ENCODE data around the gene POMGNT1. TPM values are rescaled to one million over a fixed set of nuclear protein-coding genes. Genes with fewer than 3 reads are reported as not detected.

POMGNT1 gene
- polyA plus RNA-seq, 1 donor from 2014 or later, result 128 TPM

DNA sequence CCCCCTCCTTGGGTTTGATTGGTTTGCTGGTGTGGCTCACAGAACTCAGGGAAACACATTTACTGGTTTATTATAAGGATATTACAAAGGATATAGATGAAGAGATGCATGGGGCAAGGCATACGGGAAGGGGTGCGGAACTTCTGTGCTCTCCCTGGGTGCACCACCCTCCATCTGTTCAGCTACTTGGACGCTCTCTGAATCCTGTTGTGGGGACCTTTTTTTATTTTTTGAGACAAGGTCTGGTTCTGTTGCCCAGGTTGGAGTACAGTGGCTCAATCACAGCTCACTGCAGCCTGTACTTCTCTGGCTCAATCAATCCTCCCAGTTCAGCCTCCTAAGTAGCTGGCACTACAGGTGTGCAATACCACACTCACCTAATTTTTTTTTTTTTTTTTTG lies 12.3 kb upstream of the POMGNT1 start:
- no peak overlapping the region for H2AFZ ChIP-seq (ENCODE audit: low read depth, low read length)
- TF ChIP-seq TAF1 (IDR thresholded peaks at IDR 0.05; ENCODE audit: low read depth) (no peak), EP300 (conservative IDR thresholded peaks at IDR 0.05; ENCODE audit: poor library complexity, severe bottlenecking) (no peak), SMC3 (conservative IDR thresholded peaks at IDR 0.05; ENCODE audit: poor library complexity) (no peak), MXI1 (conservative IDR thresholded peaks at IDR 0.05; ENCODE audit: poor library complexity, severe bottlenecking) (no peak), RAD21 (conservative IDR thresholded peaks at IDR 0.05) (no peak), POLR2AphosphoS5 (IDR thresholded peaks at IDR 0.05) (no peak), EZH2 (IDR thresholded peaks at IDR 0.05; ENCODE audit: borderline replicate concordance, insufficient read depth, low read length, poor library complexity, severe bottlenecking) (no peak)
- TF ChIP-seq, protein P1, sequence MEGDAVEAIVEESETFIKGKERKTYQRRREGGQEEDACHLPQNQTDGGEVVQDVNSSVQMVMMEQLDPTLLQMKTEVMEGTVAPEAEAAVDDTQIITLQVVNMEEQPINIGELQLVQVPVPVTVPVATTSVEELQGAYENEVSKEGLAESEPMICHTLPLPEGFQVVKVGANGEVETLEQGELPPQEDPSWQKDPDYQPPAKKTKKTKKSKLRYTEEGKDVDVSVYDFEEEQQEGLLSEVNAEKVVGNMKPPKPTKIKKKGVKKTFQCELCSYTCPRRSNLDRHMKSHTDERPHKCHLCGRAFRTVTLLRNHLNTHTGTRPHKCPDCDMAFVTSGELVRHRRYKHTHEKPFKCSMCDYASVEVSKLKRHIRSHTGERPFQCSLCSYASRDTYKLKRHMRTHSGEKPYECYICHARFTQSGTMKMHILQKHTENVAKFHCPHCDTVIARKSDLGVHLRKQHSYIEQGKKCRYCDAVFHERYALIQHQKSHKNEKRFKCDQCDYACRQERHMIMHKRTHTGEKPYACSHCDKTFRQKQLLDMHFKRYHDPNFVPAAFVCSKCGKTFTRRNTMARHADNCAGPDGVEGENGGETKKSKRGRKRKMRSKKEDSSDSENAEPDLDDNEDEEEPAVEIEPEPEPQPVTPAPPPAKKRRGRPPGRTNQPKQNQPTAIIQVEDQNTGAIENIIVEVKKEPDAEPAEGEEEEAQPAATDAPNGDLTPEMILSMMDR (IDR thresholded peaks at IDR 0.05; ENCODE audit: poor library complexity, severe bottlenecking), result no peak
- TF ChIP-seq, protein P2, sequence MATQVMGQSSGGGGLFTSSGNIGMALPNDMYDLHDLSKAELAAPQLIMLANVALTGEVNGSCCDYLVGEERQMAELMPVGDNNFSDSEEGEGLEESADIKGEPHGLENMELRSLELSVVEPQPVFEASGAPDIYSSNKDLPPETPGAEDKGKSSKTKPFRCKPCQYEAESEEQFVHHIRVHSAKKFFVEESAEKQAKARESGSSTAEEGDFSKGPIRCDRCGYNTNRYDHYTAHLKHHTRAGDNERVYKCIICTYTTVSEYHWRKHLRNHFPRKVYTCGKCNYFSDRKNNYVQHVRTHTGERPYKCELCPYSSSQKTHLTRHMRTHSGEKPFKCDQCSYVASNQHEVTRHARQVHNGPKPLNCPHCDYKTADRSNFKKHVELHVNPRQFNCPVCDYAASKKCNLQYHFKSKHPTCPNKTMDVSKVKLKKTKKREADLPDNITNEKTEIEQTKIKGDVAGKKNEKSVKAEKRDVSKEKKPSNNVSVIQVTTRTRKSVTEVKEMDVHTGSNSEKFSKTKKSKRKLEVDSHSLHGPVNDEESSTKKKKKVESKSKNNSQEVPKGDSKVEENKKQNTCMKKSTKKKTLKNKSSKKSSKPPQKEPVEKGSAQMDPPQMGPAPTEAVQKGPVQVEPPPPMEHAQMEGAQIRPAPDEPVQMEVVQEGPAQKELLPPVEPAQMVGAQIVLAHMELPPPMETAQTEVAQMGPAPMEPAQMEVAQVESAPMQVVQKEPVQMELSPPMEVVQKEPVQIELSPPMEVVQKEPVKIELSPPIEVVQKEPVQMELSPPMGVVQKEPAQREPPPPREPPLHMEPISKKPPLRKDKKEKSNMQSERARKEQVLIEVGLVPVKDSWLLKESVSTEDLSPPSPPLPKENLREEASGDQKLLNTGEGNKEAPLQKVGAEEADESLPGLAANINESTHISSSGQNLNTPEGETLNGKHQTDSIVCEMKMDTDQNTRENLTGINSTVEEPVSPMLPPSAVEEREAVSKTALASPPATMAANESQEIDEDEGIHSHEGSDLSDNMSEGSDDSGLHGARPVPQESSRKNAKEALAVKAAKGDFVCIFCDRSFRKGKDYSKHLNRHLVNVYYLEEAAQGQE (IDR thresholded peaks at IDR 0.05; ENCODE audit: borderline replicate concordance), result no peak
- H3K79me2 ChIP-seq (replicated peaks; ENCODE audit: insufficient read depth, low read length), result no peaks in the 10 kb centered on the region
- H3K4me3 ChIP-seq (ENCODE audit: low read length), result no peak overlapping the region
- no peaks in the 10 kb centered on the region for H3K9me2 ChIP-seq (ENCODE audit: insufficient read depth, low read length)
- no peak overlapping the region for H3K27ac ChIP-seq (ENCODE audit: low read length)
- no peaks in the 10 kb centered on the region for H3K9me3 ChIP-seq (ENCODE audit: low read length)
- H3K36me3 ChIP-seq (ENCODE audit: insufficient read depth, low read length), result no peaks in the 10 kb centered on the region
- H4K20me1 ChIP-seq (ENCODE audit: insufficient read depth), result no peaks in the 10 kb centered on the region
- H3K4me2 ChIP-seq (ENCODE audit: low read length), result no peak overlapping the region
- no peak overlapping the region for H3K9ac ChIP-seq (ENCODE audit: low read length)
- no peaks in the 10 kb centered on the region for H3K27me3 ChIP-seq (ENCODE audit: insufficient read depth, low read depth, low read length)
- H3F3A ChIP-seq (ENCODE audit: insufficient read depth, low read length, poor library complexity, severe bottlenecking), result no peaks in the 10 kb centered on the region

GRCh38 chr1:46206399-46206798 lies 8.2 kb upstream of the POMGNT1 start:
- Histone ChIP-seq H3K36me3 (ENCODE audit: insufficient read depth, low read length) (no peaks in the 10 kb centered on the region), H2AFZ (ENCODE audit: low read depth, low read length) (no peak overlapping the region), H3K9me3 (ENCODE audit: low read length) (no peaks in the 10 kb centered on the region), H3K9ac (ENCODE audit: low read length) (no peak overlapping the region), H3K79me2 (replicated peaks; ENCODE audit: insufficient read depth, low read length) (no peaks in the 10 kb centered on the region), H3K4me2 (ENCODE audit: low read length) (no peak overlapping the region), H3F3A (ENCODE audit: insufficient read depth, low read length, poor library complexity, severe bottlenecking) (no peaks in the 10 kb centered on the region), H3K27ac (ENCODE audit: low read length) (no peak overlapping the region), H4K20me1 (ENCODE audit: insufficient read depth) (no peaks in the 10 kb centered on the region), H3K4me3 (ENCODE audit: low read length) (no peak overlapping the region), H3K27me3 (ENCODE audit: insufficient read depth, low read depth, low read length) (peaks cover 11% of the 10 kb centered on the region), H3K9me2 (ENCODE audit: insufficient read depth, low read length) (no peaks in the 10 kb centered on the region)
- no peak for TF ChIP-seq POLR2AphosphoS5 (IDR thresholded peaks at IDR 0.05)
- no peak for TF ChIP-seq RAD21 (conservative IDR thresholded peaks at IDR 0.05)
- no peak for TF ChIP-seq EZH2 (IDR thresholded peaks at IDR 0.05; ENCODE audit: borderline replicate concordance, insufficient read depth, low read length, poor library complexity, severe bottlenecking)
- TF ChIP-seq EP300 (conservative IDR thresholded peaks at IDR 0.05; ENCODE audit: poor library complexity, severe bottlenecking), result no peak
- no peak for TF ChIP-seq SMC3 (conservative IDR thresholded peaks at IDR 0.05; ENCODE audit: poor library complexity)
- TF ChIP-seq MXI1 (conservative IDR thresholded peaks at IDR 0.05; ENCODE audit: poor library complexity, severe bottlenecking), result no peak
- no peak for TF ChIP-seq TAF1 (IDR thresholded peaks at IDR 0.05; ENCODE audit: low read depth)
- TF ChIP-seq, protein P2 (IDR thresholded peaks at IDR 0.05; ENCODE audit: borderline replicate concordance), result no peak
- TF ChIP-seq, protein P1 (IDR thresholded peaks at IDR 0.05; ENCODE audit: poor library complexity, severe bottlenecking), result no peak

All from neural cell (in vitro differentiated cells).